HAP-1 (cell line): ENCODE data around the gene MYCBP2.

Source experiments
- DNase-seq, 2 experiments: peaks; one replicate each; pipeline ENCODE4 v3.0.0-alpha.2; 2016 to 2020; ENCODE audit warnings: low spot score in 2 of 2
- H3K27me3 ChIP-seq: fragments of 250-450 bp; sonication (Bioruptor Pico); 2 replicates; pipeline ENCODE4 v1.5.1; 2020; ENCODE audit warnings: low read depth, mild to moderate bottlenecking, moderate library complexity
- H3K36me3 ChIP-seq: fragments of 250-450 bp; sonication (Bioruptor Pico); replicated peaks from 2 replicates; pipeline ENCODE4 v1.5.1; 2020; ENCODE audit warnings: mild to moderate bottlenecking
- H3K4me1 ChIP-seq: fragments of 250-450 bp; sonication (Bioruptor Pico); 2 replicates; pipeline ENCODE4 v1.5.1; 2020; ENCODE audit warnings: mild to moderate bottlenecking
- H3K4me3 ChIP-seq: fragments of 250-450 bp; sonication (Bioruptor Pico); 2 replicates; pipeline ENCODE4 v1.5.1; 2020; ENCODE audit warnings: mild to moderate bottlenecking, moderate library complexity
- H3K9me3 ChIP-seq: fragments of 250-450 bp; sonication (Bioruptor Pico); 2 replicates; pipeline ENCODE4 v1.5.1; 2020; ENCODE audit warnings: mild to moderate bottlenecking, moderate library complexity
- in situ Hi-C: fragments of 300-500 bp; cut with MboI; formaldehyde crosslinking; loops from 3 replicates; pipeline ENCODE4 v1.14.3; 2020; ENCODE audit warnings: low sequenced_read_pairs, inconsistent platforms, mixed read lengths

Gene MYCBP2

DNA sequence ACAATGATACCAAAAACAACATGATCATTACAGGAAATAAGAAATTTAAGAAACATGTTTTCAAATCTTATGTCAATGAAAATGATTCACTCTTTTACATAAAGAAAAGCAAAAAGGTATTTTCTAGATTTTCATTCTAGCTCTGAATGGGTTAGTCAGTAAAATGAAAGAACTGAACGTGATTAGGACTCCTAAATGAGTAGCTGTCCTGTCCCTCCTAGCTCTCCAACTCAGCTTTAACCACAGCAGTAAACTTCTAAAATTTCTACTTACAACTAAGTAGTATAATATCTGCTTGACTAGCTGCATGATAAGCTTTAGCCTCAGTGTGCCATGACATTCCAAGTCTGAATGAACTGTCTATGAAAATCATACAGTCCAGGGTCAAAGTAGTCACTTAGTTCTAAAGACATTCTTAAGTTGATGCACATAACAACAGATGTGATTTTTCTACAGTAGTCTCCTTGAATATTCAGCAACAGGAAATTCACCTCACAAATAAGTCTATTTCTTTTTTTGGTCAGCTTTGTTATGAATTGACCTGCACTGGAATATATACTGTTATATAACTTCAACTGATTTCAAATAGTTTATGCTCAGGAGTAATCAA, 136.4 kb downstream of the MYCBP2 start:
- in situ Hi-C loops = no loop called here

DNA sequence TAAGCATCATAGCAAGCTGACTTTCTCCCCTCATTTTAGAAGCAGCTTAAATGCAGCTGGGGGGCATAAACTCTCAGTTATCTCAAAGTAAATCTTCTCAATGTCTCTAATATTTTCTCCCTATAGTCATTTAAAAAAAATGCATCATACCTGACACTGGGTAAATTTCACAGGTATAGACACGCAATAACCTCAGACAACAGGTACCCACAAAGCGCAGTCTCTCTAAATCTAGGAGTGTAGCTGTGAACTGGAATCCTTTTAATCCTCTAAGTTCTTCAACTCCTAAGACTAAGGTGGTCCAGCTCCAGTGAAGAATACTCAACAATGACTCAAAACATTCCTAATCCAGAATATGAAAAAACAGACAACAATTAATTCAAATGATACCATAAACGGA, 141.2 kb downstream of the MYCBP2 start:
- Histone ChIP-seq H3K27me3 (no peaks in the 10 kb centered on the region), H3K36me3 (peaks cover 38% of the 10 kb centered on the region), H3K9me3 (no peaks in the 10 kb centered on the region), H3K4me3 (no peak overlapping the region), H3K4me1 (no peaks in the 10 kb centered on the region)
- no peak for DNase-seq
- in situ Hi-C loops = no loop called here

More for the DNA sequence above, 136.4 kb downstream of the MYCBP2 start:
- DNase-seq = no peak
- Histone ChIP-seq H3K4me1 (no peaks in the 10 kb centered on the region), H3K9me3 (no peaks in the 10 kb centered on the region), H3K4me3 (no peak overlapping the region), H3K27me3 (no peaks in the 10 kb centered on the region), H3K36me3 (peaks cover 22% of the 10 kb centered on the region)

DNA sequence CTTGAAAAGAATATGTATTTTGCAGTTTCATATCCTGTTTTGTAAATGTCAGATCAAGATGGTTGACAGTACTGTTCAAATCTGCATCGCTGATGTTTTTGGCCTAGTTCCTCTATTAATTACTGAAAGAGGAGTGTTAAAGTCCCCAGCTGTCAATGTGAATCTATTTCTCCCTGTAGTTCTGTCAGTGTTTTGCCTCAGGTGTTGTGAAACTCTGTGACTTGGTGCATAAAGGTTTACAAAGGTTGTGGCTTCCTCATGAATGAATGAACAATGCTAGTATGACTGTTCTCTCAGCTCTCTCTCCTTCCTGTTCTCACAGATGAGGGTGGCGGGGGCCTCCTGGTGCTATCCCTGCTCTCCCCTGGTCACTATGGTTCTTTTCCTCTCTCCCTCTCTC, 142.4 kb downstream of the MYCBP2 start:
- in situ Hi-C loops = no loop called here
- no peaks in the 10 kb centered on the region for H3K4me1 ChIP-seq
- peaks cover 39% of the 10 kb centered on the region for H3K36me3 ChIP-seq
- no peaks in the 10 kb centered on the region for H3K9me3 ChIP-seq
- H3K27me3 ChIP-seq = no peaks in the 10 kb centered on the region
- no peak overlapping the region for H3K4me3 ChIP-seq
- no peak for DNase-seq

DNA sequence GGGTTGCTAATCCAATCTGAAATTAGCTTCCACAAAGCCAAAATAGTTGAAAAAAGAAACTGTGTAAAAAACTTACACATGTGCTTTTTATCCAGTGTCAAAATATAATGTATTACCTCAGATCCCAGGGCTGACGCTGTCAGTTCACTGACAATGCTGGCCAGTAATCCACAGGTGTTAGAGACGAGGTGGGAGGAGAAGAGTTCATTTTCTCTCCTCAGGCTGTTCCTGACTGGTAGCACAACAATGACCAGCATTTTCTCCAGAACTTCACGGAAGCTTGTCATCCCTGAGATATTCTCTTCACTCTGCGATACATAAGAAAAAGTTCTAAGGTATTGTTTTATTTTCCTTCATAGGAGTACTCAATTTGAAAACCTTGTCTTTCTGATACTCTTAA, 146.9 kb downstream of the MYCBP2 start:
- peaks cover 40% of the 10 kb centered on the region for H3K36me3 ChIP-seq
- in situ Hi-C loops = no loop called here

DNA sequence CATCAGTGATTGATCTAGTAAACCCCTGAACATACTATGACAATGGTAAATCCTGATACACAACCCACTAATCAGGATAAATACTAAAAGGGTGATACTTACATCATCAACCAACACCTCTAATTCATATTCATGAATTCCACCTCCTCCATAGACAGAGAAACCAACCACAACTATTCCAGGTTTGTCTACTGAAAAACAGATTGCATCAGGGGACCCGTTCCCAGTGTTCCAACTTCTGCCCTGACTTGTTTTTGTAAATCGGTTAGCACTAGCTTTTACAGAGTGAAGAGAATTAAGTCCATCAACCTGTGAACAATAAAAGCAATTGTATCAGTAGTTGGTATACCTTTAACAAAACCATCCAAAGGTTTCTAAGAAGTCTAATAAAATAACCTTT, 149.2 kb downstream of the MYCBP2 start:
- Histone ChIP-seq H3K4me1 (no peaks in the 10 kb centered on the region), H3K9me3 (no peaks in the 10 kb centered on the region), H3K36me3 (peaks cover 34% of the 10 kb centered on the region), H3K4me3 (no peak overlapping the region), H3K27me3 (no peaks in the 10 kb centered on the region)
- in situ Hi-C loops = no loop called here
- no peak for DNase-seq

More for the DNA sequence above, 146.9 kb downstream of the MYCBP2 start:
- Histone ChIP-seq H3K9me3 (no peaks in the 10 kb centered on the region), H3K27me3 (no peaks in the 10 kb centered on the region), H3K4me3 (no peak overlapping the region), H3K4me1 (no peaks in the 10 kb centered on the region)
- no peak for DNase-seq

DNA sequence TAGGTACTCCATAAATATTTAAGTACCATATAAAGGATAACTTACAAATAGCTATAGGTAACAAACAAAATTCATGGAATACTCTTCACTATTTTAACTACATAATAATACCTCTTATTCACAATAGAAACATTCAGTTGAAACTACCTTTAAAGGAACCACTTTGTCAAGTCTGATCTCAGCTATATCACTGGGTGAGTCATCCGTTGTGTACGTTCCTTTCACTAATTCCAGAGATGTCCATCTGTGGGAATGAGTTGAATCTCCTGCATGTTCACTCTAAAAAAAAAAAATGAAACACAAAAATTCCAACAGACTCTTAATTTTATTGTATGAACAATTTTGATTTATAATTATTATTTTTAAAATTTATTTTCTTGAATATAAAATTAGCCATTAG, 150.5 kb downstream of the MYCBP2 start:
- no peak overlapping the region for H3K4me3 ChIP-seq
- no peak for DNase-seq
- no peaks in the 10 kb centered on the region for H3K27me3 ChIP-seq
- H3K36me3 ChIP-seq = peaks cover 32% of the 10 kb centered on the region
- no peaks in the 10 kb centered on the region for H3K4me1 ChIP-seq
- in situ Hi-C loops = no loop called here
- H3K9me3 ChIP-seq = no peaks in the 10 kb centered on the region

DNA sequence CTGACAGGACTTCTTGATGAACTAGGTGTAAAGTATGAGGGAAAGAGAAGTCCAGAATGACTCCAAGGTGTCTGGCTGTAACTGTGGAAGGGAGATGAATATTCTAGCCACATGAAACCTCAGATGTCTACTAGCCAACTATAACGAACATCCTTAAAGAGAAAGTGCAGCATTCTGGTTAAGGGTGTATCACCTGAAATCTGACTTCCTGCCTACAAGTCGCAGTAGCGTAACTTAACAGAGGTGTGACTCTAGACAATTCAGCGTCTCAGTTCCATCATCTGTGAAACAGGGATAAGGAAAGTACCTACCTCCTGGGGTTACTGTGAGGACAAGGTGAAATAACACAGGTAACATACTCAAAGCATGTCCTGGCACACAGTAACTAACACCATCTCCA, 154.2 kb downstream of the MYCBP2 start:
- Histone ChIP-seq H3K4me1 (no peaks in the 10 kb centered on the region), H3K4me3 (no peak overlapping the region), H3K36me3 (peaks cover 27% of the 10 kb centered on the region), H3K27me3 (no peaks in the 10 kb centered on the region), H3K9me3 (no peaks in the 10 kb centered on the region)
- in situ Hi-C loops = no loop called here
- DNase-seq = no peak

DNA sequence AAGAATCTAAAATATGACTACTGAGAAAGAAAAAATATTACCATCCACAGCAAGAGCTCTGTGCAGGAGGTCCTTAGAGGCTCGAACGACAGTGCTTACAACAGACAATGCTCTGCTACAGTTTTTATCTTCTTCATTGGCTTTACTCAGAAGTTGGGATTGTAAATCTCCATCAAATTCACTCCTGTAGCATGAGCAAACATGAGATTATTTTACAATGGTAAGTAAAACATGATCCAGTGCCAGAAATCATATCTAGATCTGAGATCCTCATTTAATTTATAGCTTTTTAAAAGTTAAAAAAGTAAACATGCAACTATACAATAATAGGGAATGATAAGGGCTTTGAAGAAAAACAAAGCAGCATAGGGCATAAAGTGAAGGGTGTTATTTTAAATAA, 155.4 kb downstream of the MYCBP2 start:
- in situ Hi-C loops = no loop called here
- peaks cover 30% of the 10 kb centered on the region for H3K36me3 ChIP-seq

DNA sequence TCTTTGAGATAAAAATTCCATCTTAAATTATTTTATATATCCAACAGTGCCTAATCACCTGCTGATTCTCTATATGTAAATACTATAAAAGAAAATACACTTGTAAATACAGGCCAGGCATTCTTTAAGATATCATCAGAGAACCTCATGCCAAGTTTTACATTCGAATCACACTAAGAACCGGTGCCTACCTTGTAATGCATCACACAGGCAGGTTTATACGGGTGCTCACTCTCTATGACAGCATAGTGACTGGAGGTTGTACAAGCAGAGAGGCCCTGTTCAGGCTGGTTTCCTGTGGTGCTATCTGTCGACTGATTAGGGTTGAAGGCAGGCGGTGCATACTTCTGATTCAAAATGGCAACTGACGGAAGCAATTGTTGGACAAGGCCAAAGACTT, 158.7 kb downstream of the MYCBP2 start:
- H3K4me1 ChIP-seq = no peaks in the 10 kb centered on the region
- H3K36me3 ChIP-seq = peaks cover 44% of the 10 kb centered on the region
- no peaks in the 10 kb centered on the region for H3K9me3 ChIP-seq
- H3K27me3 ChIP-seq = no peaks in the 10 kb centered on the region
- no peak for DNase-seq
- no peak overlapping the region for H3K4me3 ChIP-seq
- in situ Hi-C loops = no loop called here

More for the DNA sequence above, 155.4 kb downstream of the MYCBP2 start:
- DNase-seq = no peak
- H3K4me1 ChIP-seq = no peaks in the 10 kb centered on the region
- no peaks in the 10 kb centered on the region for H3K27me3 ChIP-seq
- no peaks in the 10 kb centered on the region for H3K9me3 ChIP-seq
- no peak overlapping the region for H3K4me3 ChIP-seq

DNA sequence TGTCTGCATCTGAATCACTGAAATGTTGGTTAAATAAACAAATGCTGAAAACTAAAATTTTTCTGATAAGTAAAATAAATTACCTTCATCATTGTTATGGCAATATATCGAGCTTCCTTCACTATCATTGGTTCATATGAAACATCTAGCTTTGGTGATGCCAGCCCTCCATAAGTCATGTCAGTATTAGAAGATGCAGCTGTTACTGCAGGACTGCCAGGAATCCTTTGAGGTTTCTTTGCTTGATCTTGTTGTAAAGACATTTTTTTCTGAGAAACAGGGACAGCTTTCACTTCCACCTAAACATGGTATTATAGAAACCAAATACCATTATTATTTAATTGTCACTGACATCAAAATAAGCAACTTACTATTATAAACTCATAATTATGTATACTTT, 176.2 kb downstream of the MYCBP2 start:
- H3K4me1 ChIP-seq = no peaks in the 10 kb centered on the region
- DNase-seq = no peak
- in situ Hi-C loops = no loop called here
- H3K9me3 ChIP-seq = no peaks in the 10 kb centered on the region
- no peaks in the 10 kb centered on the region for H3K27me3 ChIP-seq
- no peak overlapping the region for H3K4me3 ChIP-seq
- peaks cover 8% of the 10 kb centered on the region for H3K36me3 ChIP-seq

DNA sequence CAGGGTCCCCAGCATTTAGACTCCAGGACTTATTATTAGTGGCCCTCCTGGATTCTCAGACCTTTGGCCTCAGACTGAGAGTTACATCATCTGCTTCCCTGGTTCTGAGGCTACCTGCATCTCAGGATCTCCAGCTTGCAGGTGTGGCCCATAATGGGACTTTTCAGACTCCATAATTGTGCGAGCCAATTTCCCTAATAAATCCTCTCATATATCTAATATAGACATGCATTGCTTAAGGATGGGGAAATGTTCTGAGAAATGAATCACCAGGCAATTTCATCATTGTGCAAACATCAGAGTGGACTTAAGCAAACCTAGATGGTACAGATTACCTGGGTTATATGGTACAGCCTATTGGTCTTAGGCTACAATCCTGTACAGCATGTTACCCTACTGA, 183.5 kb downstream of the MYCBP2 start:
- H3K27me3 ChIP-seq = no peaks in the 10 kb centered on the region
- in situ Hi-C loops = no loop called here
- peaks cover 13% of the 10 kb centered on the region; the same call in 1 of the 2 replicates for H3K36me3 ChIP-seq

DNA sequence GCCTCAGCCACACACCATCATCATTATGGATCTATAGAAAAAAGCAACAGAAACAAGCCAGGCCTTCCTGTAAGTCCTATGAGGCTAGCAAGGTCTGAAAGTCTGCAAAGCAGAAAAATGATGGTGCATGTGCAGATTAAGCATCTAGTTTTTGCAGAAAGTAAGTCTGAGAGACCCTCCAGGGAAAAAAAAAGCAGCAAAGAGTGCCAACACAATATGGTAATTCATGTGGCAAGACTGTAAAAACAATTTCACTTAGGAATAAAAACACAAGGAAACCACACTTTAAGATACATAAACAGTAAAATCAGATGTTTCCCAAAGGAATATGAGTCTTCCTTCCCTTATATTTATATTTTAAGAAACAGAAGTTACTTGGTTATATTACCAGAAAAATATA, 187.6 kb downstream of the MYCBP2 start:
- in situ Hi-C loops = no loop called here
- DNase-seq = no peak
- H3K9me3 ChIP-seq = no peaks in the 10 kb centered on the region
- H3K36me3 ChIP-seq = peaks cover 14% of the 10 kb centered on the region
- H3K4me1 ChIP-seq = no peaks in the 10 kb centered on the region
- H3K4me3 ChIP-seq = no peak overlapping the region
- no peaks in the 10 kb centered on the region for H3K27me3 ChIP-seq

More for the DNA sequence above, 183.5 kb downstream of the MYCBP2 start:
- Histone ChIP-seq H3K9me3 (no peaks in the 10 kb centered on the region), H3K4me3 (no peak overlapping the region), H3K4me1 (no peaks in the 10 kb centered on the region)
- DNase-seq = no peak

DNA sequence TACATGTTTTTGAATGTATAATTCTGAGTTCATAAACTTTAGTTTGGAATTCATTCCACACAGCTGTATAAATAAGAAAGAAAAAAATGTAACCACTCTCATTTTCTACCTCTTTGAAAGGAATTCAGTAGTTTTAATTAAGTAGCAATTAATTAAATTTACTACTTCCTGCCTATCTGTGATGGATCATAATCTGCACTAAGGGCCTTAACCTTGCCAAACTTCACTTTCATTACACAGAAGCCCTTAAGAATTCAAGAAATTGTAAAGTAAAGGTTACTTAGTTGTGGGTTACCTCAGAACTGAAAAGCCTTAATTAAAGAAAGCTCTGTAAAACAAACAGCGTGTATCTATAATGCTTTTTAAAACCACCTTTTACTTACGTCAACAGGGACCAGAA, 188.1 kb downstream of the MYCBP2 start:
- in situ Hi-C loops = no loop called here
- H3K27me3 ChIP-seq = no peaks in the 10 kb centered on the region
- H3K4me1 ChIP-seq = no peaks in the 10 kb centered on the region
- H3K4me3 ChIP-seq = no peak overlapping the region
- H3K36me3 ChIP-seq = peaks cover 14% of the 10 kb centered on the region
- no peaks in the 10 kb centered on the region for H3K9me3 ChIP-seq
- DNase-seq = no peak

DNA sequence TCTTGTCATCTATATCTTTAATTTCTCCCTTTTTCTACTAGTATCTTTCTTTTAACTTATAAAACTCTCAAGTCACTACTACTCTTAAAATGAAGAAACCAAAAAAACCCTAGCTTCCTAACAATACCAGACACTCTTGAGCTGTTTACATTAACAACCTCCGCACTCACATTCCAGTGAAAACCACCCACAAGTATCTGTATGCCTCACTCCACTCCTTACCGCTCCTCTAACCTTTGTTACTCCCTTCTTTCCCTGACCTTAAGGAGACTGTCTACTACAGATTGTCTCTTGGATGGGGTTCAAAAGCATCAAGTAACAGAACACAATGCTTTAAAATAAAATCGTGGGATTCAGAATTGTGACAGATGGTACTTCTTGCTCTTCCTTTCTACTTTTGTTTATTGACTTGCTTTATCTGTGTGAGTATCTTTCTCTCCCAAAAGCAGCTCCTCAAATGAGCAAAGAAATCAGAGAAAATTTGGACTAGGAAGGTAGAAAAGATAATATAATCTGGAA, 189.9 kb downstream of the MYCBP2 start:
- no peak for DNase-seq
- in situ Hi-C loops = no loop called here
- no peaks in the 10 kb centered on the region for H3K4me1 ChIP-seq
- no peak overlapping the region for H3K4me3 ChIP-seq
- H3K27me3 ChIP-seq = no peaks in the 10 kb centered on the region
- peaks cover 10% of the 10 kb centered on the region for H3K36me3 ChIP-seq
- H3K9me3 ChIP-seq = no peaks in the 10 kb centered on the region

DNA sequence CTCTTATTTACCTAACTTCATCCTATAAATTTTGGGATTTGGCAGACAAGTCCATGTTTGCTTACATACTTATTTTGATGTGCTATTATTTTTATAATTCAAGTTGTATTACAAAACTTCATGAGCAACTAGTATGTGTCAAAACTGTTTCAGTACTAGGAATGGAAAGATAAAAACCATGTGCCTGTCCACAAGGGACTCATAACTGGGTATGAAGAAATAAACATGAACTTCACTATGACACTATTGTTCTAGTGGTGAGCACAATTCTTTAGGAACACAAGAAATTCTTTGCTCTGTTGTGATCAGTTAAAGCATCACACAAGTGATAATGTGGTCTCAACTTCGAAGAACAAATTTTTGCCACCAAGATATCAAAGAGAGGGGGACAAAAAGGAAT, 202.5 kb downstream of the MYCBP2 start:
- Histone ChIP-seq H3K27me3 (no peaks in the 10 kb centered on the region), H3K9me3 (no peaks in the 10 kb centered on the region), H3K36me3 (no peaks in the 10 kb centered on the region; the same call in 1 of the 2 replicates), H3K4me1 (no peaks in the 10 kb centered on the region), H3K4me3 (no peak overlapping the region)
- DNase-seq = no peak
- in situ Hi-C loops = no loop called here
